ENCODE results near the gene SLIT3. TPM values are rescaled to one million over a fixed set of nuclear protein-coding genes. Genes with fewer than 3 reads are reported as not detected.

SLIT3 gene
- total RNA-seq, 1 experiment from 2014 or later = 0.10 TPM

DNA sequence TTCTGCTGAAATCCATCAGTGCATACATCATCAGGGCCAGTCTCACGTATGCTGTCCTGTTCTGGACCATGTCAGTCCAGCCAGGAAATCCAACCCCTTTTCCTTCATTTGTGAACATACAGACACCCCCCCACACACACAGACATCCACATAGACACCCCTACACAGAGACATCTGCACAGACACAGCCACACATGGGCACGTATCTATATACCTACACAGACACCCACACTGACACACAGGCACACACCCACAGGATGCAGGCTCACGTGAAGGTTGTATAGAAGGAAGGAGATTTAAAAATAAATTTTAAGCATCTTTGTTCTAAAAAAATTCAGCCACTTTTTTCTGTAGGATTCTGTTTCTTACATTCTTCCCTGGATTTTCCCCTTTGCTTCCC lies 325.6 kb downstream of the SLIT3 start (continued):
- TF ChIP-seq, protein P1, sequence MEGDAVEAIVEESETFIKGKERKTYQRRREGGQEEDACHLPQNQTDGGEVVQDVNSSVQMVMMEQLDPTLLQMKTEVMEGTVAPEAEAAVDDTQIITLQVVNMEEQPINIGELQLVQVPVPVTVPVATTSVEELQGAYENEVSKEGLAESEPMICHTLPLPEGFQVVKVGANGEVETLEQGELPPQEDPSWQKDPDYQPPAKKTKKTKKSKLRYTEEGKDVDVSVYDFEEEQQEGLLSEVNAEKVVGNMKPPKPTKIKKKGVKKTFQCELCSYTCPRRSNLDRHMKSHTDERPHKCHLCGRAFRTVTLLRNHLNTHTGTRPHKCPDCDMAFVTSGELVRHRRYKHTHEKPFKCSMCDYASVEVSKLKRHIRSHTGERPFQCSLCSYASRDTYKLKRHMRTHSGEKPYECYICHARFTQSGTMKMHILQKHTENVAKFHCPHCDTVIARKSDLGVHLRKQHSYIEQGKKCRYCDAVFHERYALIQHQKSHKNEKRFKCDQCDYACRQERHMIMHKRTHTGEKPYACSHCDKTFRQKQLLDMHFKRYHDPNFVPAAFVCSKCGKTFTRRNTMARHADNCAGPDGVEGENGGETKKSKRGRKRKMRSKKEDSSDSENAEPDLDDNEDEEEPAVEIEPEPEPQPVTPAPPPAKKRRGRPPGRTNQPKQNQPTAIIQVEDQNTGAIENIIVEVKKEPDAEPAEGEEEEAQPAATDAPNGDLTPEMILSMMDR (IDR thresholded peaks at IDR 0.05 in 2 of 3, conservative IDR thresholded peaks at IDR 0.05 in 1 of 3; ENCODE audit: borderline replicate concordance in 1 of 3, insufficient read depth in 1 of 3, low read depth in 2 of 3, low read length in 2 of 3) = no peak
- TF ChIP-seq CEBPB (IDR thresholded peaks at IDR 0.05; ENCODE audit: low read depth) = no peak
- TF ChIP-seq, protein P2, sequence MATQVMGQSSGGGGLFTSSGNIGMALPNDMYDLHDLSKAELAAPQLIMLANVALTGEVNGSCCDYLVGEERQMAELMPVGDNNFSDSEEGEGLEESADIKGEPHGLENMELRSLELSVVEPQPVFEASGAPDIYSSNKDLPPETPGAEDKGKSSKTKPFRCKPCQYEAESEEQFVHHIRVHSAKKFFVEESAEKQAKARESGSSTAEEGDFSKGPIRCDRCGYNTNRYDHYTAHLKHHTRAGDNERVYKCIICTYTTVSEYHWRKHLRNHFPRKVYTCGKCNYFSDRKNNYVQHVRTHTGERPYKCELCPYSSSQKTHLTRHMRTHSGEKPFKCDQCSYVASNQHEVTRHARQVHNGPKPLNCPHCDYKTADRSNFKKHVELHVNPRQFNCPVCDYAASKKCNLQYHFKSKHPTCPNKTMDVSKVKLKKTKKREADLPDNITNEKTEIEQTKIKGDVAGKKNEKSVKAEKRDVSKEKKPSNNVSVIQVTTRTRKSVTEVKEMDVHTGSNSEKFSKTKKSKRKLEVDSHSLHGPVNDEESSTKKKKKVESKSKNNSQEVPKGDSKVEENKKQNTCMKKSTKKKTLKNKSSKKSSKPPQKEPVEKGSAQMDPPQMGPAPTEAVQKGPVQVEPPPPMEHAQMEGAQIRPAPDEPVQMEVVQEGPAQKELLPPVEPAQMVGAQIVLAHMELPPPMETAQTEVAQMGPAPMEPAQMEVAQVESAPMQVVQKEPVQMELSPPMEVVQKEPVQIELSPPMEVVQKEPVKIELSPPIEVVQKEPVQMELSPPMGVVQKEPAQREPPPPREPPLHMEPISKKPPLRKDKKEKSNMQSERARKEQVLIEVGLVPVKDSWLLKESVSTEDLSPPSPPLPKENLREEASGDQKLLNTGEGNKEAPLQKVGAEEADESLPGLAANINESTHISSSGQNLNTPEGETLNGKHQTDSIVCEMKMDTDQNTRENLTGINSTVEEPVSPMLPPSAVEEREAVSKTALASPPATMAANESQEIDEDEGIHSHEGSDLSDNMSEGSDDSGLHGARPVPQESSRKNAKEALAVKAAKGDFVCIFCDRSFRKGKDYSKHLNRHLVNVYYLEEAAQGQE (IDR thresholded peaks at IDR 0.05; ENCODE audit: low read depth) = no peak
- TF ChIP-seq YY1 (IDR thresholded peaks at IDR 0.05; ENCODE audit: extremely low read depth, insufficient replicate concordance, low read depth, low read length) = no peak
- no peak for TF ChIP-seq SRF (IDR thresholded peaks at IDR 0.05; ENCODE audit: low read depth)

DNA sequence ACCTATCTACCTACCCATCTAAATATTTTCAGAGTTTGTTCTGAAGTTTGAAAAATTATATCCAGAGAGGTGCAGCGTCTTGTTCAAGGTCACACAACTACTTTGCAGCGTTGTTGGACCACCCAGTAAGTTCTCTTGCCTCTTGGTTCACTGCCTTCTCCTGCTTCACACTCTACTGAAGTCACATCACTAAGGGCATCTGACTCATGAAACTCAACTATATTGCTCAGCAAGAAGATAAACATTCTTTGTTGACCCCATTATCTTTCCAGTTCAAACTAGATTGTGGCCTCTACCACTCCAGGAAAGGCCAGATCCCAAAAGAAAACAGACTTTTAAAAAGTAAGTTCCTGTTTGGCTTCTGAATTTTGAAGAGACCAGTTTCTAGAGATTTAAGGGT lies 326.9 kb downstream of the SLIT3 start:
- intact Hi-C loops (cut with micrococcal nuclease) = no loop called here
- RAD21 ChIA-PET (ENCODE audit: low non-redundant PET in 1 of 2, low total read pairs in 2 of 2, uncharacterized antibody in 2 of 2, unreplicated experiment in 2 of 2) = no interaction called here
- BruUV-seq (replicated peaks) = no TSS peak
- no peak for DNase-seq (ENCODE audit: low read depth, low spot score)
- TF ChIP-seq, protein P3, sequence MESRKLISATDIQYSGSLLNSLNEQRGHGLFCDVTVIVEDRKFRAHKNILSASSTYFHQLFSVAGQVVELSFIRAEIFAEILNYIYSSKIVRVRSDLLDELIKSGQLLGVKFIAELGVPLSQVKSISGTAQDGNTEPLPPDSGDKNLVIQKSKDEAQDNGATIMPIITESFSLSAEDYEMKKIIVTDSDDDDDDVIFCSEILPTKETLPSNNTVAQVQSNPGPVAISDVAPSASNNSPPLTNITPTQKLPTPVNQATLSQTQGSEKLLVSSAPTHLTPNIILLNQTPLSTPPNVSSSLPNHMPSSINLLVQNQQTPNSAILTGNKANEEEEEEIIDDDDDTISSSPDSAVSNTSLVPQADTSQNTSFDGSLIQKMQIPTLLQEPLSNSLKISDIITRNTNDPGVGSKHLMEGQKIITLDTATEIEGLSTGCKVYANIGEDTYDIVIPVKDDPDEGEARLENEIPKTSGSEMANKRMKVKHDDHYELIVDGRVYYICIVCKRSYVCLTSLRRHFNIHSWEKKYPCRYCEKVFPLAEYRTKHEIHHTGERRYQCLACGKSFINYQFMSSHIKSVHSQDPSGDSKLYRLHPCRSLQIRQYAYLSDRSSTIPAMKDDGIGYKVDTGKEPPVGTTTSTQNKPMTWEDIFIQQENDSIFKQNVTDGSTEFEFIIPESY (IDR thresholded peaks at IDR 0.05; ENCODE audit: extremely low read depth, insufficient replicate concordance, low read length) = no peak
- TF ChIP-seq TCF7L2 (IDR thresholded peaks at IDR 0.05; ENCODE audit: borderline replicate concordance, extremely low read depth, insufficient read depth, insufficient read length) (no peak), EGR1 (IDR thresholded peaks at IDR 0.05; ENCODE audit: low read depth) (no peak), RAD21 (IDR thresholded peaks at IDR 0.05; ENCODE audit: low read depth) (no peak), CEBPB (IDR thresholded peaks at IDR 0.05; ENCODE audit: low read depth) (no peak), EZH2 (IDR thresholded peaks at IDR 0.05) (no peak), SP1 (IDR thresholded peaks at IDR 0.05; ENCODE audit: low read depth) (no peak), JUND (IDR thresholded peaks at IDR 0.05) (no peak), CBX3 (IDR thresholded peaks at IDR 0.05; ENCODE audit: low read depth) (no peak)
- TF ChIP-seq, protein P1 (IDR thresholded peaks at IDR 0.05 in 2 of 3, conservative IDR thresholded peaks at IDR 0.05 in 1 of 3; ENCODE audit: borderline replicate concordance in 1 of 3, insufficient read depth in 1 of 3, low read depth in 2 of 3, low read length in 2 of 3) = no peak
- TF ChIP-seq, protein P4, sequence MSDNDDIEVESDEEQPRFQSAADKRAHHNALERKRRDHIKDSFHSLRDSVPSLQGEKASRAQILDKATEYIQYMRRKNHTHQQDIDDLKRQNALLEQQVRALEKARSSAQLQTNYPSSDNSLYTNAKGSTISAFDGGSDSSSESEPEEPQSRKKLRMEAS (IDR thresholded peaks at IDR 0.05) = no peak
- TF ChIP-seq, protein P5, sequence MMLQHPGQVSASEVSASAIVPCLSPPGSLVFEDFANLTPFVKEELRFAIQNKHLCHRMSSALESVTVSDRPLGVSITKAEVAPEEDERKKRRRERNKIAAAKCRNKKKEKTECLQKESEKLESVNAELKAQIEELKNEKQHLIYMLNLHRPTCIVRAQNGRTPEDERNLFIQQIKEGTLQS (IDR thresholded peaks at IDR 0.05) = no peak
- Histone ChIP-seq H3K36me3 (ENCODE audit: control insufficient read depth in 1 of 2, insufficient read depth in 2 of 2, low read length in 2 of 2) (no peaks in the 10 kb centered on the region), H3K4me2 (ENCODE audit: low read length) (no peak overlapping the region), H3K27me3 (ENCODE audit: insufficient read depth, low read length) (peaks cover 58% of the 10 kb centered on the region), H3K27ac (ENCODE audit: low read depth, low read length) (no peak overlapping the region), H3K4me1 (ENCODE audit: control insufficient read depth in 1 of 2, insufficient read depth in 2 of 2, low read length in 2 of 2) (no peaks in the 10 kb centered on the region), H3K9ac (ENCODE audit: low read length) (no peak overlapping the region), H2AFZ (ENCODE audit: low read depth, low read length, poor library complexity, severe bottlenecking) (no peak overlapping the region), H3K9me3 (ENCODE audit: control insufficient read depth in 1 of 2, insufficient read depth in 1 of 2, low read depth in 1 of 2, low read length in 2 of 2) (no peaks in the 10 kb centered on the region), H4K20me1 (ENCODE audit: insufficient read depth) (no peaks in the 10 kb centered on the region), H3K4me3 (replicated peaks in 1 of 2; ENCODE audit: low read depth in 1 of 2, low read length in 2 of 2) (no peak overlapping the region), H3K9me2 (ENCODE audit: insufficient read depth) (no peaks in the 10 kb centered on the region), H3K79me2 (ENCODE audit: insufficient read depth, low read length) (no peaks in the 10 kb centered on the region)
- POLR2A ChIA-PET = no interaction called here
- no peak for ATAC-seq
- CTCF ChIA-PET = no interaction called here

All from HCT116 (cell line).